GM21723 (cell line): ENCODE data around the gene PKD1L1.
"Not testable (repeated sequence)": the region's sequence is repeated elsewhere in the genome, so short reads cannot be mapped to it uniquely, and the experiment has no call there.

Experiments used
- ATAC-seq: cut with Tn5 transposase; IDR thresholded peaks from one replicate; pipeline ENCODE4 v1.9.1; 2021; ENCODE audit warnings: mild to moderate bottlenecking, moderate library complexity; ENCODE audit not compliant: unreplicated experiment

Gene PKD1L1

GRCh38 chr7:47799524-47799923, 148.7 kb downstream of the PKD1L1 start:
- no peak for ATAC-seq

GRCh38 chr7:47796347-47796746, 151.9 kb downstream of the PKD1L1 start:
- ATAC-seq: no peak

- ATAC-seq: no peak
Measured at GRCh38 chr7:47795631-47796030, 152.6 kb downstream of the PKD1L1 start.

GRCh38 chr7:47795126-47795525, 153.1 kb downstream of the PKD1L1 start:
- not testable (repeated sequence) for ATAC-seq

GRCh38 chr7:47794016-47794415, 154.2 kb downstream of the PKD1L1 start:
- no peak for ATAC-seq

GRCh38 chr7:47793186-47793585, 155.1 kb downstream of the PKD1L1 start:
- ATAC-seq: not testable (repeated sequence)

GRCh38 chr7:47792521-47793121, 155.6 kb downstream of the PKD1L1 start:
- ATAC-seq: no peak

GRCh38 chr7:47791682-47792081, 156.6 kb downstream of the PKD1L1 start:
- no peak for ATAC-seq

GRCh38 chr7:47788083-47788482, 160.2 kb downstream of the PKD1L1 start:
- no peak for ATAC-seq

- ATAC-seq: no peak
Measured at GRCh38 chr7:47787249-47788069, 160.8 kb downstream of the PKD1L1 start.

- ATAC-seq: no peak
Measured at GRCh38 chr7:47786557-47787248, 161.6 kb downstream of the PKD1L1 start.

GRCh38 chr7:47785923-47786556, 162.2 kb downstream of the PKD1L1 start:
- ATAC-seq: no peak

- ATAC-seq: no peak
Measured at GRCh38 chr7:47783456-47784223, 164.6 kb downstream of the PKD1L1 start.

- no peak for ATAC-seq
Measured at GRCh38 chr7:47782792-47783191, 165.5 kb downstream of the PKD1L1 start.

GRCh38 chr7:47782022-47782421, 166.2 kb downstream of the PKD1L1 start:
- no peak for ATAC-seq

- no peak for ATAC-seq
Measured at GRCh38 chr7:47780555-47780954, 167.7 kb downstream of the PKD1L1 start.

- no peak for ATAC-seq
Measured at GRCh38 chr7:47779341-47779771, 168.9 kb downstream of the PKD1L1 start.

- no peak for ATAC-seq
Measured at GRCh38 chr7:47778153-47778661, 170.1 kb downstream of the PKD1L1 start.

GRCh38 chr7:47777531-47778152, 170.6 kb downstream of the PKD1L1 start:
- ATAC-seq: no peak

GRCh38 chr7:47776335-47776734, 171.9 kb downstream of the PKD1L1 start:
- ATAC-seq: no peak
